ENCODE results near the gene PTH2R. TPM values are rescaled to one million over a fixed set of nuclear protein-coding genes. Genes with fewer than 3 reads are reported as not detected.

PTH2R gene
- polyA plus RNA-seq, 1 donor from 2014 or later: not detected

DNA sequence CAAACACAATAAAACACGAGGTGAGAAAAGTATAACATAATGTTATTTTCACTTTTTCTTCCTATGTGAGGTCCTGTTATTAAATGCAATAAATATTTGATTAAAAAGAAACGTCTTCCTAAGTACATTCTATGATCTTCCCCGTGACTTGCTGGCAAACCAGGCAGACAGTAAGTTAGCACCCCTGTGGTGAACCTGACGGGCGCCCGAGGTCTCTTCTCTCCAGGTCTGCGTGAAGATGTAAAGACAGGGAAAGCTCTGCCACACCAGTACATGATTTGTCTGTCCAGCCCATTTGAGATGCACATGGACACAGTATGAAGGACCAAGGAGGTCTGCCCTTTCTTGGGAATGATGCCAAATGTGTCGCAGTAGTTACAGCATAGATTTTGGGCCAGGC lies 57.6 kb downstream of the PTH2R start:
- Histone ChIP-seq H3K4me3 (ENCODE audit: low read length) (no peak overlapping the region), H3K9me2 (ENCODE audit: insufficient read depth, low read length) (no peaks in the 10 kb centered on the region), H3K36me3 (ENCODE audit: insufficient read depth, low read length) (no peaks in the 10 kb centered on the region), H3K9me3 (ENCODE audit: low read length) (no peaks in the 10 kb centered on the region), H3K4me2 (ENCODE audit: low read length) (no peak overlapping the region), H3K9ac (ENCODE audit: low read length) (no peak overlapping the region), H4K20me1 (ENCODE audit: insufficient read depth) (no peaks in the 10 kb centered on the region), H3K27me3 (ENCODE audit: insufficient read depth, low read depth, low read length) (no peaks in the 10 kb centered on the region), H3K27ac (ENCODE audit: low read length) (no peak overlapping the region), H3K79me2 (replicated peaks; ENCODE audit: insufficient read depth, low read length) (no peaks in the 10 kb centered on the region), H3F3A (ENCODE audit: insufficient read depth, low read length, poor library complexity, severe bottlenecking) (no peaks in the 10 kb centered on the region), H2AFZ (ENCODE audit: low read depth, low read length) (no peak overlapping the region)
- TF ChIP-seq, protein P1, sequence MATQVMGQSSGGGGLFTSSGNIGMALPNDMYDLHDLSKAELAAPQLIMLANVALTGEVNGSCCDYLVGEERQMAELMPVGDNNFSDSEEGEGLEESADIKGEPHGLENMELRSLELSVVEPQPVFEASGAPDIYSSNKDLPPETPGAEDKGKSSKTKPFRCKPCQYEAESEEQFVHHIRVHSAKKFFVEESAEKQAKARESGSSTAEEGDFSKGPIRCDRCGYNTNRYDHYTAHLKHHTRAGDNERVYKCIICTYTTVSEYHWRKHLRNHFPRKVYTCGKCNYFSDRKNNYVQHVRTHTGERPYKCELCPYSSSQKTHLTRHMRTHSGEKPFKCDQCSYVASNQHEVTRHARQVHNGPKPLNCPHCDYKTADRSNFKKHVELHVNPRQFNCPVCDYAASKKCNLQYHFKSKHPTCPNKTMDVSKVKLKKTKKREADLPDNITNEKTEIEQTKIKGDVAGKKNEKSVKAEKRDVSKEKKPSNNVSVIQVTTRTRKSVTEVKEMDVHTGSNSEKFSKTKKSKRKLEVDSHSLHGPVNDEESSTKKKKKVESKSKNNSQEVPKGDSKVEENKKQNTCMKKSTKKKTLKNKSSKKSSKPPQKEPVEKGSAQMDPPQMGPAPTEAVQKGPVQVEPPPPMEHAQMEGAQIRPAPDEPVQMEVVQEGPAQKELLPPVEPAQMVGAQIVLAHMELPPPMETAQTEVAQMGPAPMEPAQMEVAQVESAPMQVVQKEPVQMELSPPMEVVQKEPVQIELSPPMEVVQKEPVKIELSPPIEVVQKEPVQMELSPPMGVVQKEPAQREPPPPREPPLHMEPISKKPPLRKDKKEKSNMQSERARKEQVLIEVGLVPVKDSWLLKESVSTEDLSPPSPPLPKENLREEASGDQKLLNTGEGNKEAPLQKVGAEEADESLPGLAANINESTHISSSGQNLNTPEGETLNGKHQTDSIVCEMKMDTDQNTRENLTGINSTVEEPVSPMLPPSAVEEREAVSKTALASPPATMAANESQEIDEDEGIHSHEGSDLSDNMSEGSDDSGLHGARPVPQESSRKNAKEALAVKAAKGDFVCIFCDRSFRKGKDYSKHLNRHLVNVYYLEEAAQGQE (IDR thresholded peaks at IDR 0.05; ENCODE audit: borderline replicate concordance): no peak
- TF ChIP-seq, protein P2, sequence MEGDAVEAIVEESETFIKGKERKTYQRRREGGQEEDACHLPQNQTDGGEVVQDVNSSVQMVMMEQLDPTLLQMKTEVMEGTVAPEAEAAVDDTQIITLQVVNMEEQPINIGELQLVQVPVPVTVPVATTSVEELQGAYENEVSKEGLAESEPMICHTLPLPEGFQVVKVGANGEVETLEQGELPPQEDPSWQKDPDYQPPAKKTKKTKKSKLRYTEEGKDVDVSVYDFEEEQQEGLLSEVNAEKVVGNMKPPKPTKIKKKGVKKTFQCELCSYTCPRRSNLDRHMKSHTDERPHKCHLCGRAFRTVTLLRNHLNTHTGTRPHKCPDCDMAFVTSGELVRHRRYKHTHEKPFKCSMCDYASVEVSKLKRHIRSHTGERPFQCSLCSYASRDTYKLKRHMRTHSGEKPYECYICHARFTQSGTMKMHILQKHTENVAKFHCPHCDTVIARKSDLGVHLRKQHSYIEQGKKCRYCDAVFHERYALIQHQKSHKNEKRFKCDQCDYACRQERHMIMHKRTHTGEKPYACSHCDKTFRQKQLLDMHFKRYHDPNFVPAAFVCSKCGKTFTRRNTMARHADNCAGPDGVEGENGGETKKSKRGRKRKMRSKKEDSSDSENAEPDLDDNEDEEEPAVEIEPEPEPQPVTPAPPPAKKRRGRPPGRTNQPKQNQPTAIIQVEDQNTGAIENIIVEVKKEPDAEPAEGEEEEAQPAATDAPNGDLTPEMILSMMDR (IDR thresholded peaks at IDR 0.05; ENCODE audit: poor library complexity, severe bottlenecking): no peak
- TF ChIP-seq MXI1 (conservative IDR thresholded peaks at IDR 0.05; ENCODE audit: poor library complexity, severe bottlenecking) (no peak), EZH2 (IDR thresholded peaks at IDR 0.05; ENCODE audit: borderline replicate concordance, insufficient read depth, low read length, poor library complexity, severe bottlenecking) (no peak), SMC3 (conservative IDR thresholded peaks at IDR 0.05; ENCODE audit: poor library complexity) (no peak), POLR2AphosphoS5 (IDR thresholded peaks at IDR 0.05) (no peak), TAF1 (IDR thresholded peaks at IDR 0.05; ENCODE audit: low read depth) (no peak), EP300 (conservative IDR thresholded peaks at IDR 0.05; ENCODE audit: poor library complexity, severe bottlenecking) (no peak), RAD21 (conservative IDR thresholded peaks at IDR 0.05) (no peak)

DNA sequence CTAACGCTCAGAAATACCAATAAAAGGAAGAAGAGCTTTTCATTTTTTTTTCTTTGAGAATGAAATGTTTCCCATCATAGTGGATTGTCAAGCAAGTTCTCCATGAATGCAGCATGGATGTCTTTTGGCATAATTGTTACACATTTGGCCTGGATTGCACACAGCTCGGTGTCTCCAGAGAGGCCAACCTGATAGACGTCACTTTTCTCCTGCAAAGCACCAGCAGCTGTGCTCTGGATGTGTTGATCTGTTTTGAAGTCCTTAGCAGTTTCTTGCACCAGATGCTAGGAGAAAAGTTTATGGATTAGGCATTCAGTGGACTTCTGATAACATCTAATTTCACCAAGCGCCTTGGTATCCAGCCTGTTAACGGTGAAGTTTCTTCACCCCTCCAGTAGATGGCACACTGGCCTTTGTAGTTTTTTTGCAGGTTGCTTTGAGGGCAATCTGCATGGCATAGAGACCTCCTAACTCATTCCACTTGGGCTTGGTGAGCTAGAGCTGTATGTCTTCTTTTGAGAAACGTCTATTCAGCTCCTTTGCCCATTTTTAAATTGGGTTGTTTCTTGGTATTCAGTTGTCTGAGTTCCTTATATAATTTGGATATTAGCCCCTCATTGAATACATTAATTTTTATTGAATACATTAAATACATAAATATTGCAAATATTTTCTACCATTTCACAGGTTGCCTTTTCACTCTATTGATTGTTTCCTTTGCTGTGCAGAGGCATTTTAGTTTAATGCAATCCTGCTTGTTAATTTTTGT lies 59.7 kb downstream of the PTH2R start:
- Histone ChIP-seq H3K4me2 (ENCODE audit: low read length) (no peak overlapping the region), H2AFZ (ENCODE audit: low read depth, low read length) (no peak overlapping the region), H3K9me3 (ENCODE audit: low read length) (no peaks in the 10 kb centered on the region), H3K36me3 (ENCODE audit: insufficient read depth, low read length) (no peaks in the 10 kb centered on the region), H3F3A (ENCODE audit: insufficient read depth, low read length, poor library complexity, severe bottlenecking) (no peaks in the 10 kb centered on the region), H3K27ac (ENCODE audit: low read length) (no peak overlapping the region), H3K27me3 (ENCODE audit: insufficient read depth, low read depth, low read length) (no peaks in the 10 kb centered on the region), H3K9ac (ENCODE audit: low read length) (no peak overlapping the region), H3K79me2 (replicated peaks; ENCODE audit: insufficient read depth, low read length) (no peaks in the 10 kb centered on the region), H3K9me2 (ENCODE audit: insufficient read depth, low read length) (no peaks in the 10 kb centered on the region), H4K20me1 (ENCODE audit: insufficient read depth) (no peaks in the 10 kb centered on the region), H3K4me3 (ENCODE audit: low read length) (no peak overlapping the region)
- TF ChIP-seq POLR2AphosphoS5 (IDR thresholded peaks at IDR 0.05) (no peak), EP300 (conservative IDR thresholded peaks at IDR 0.05; ENCODE audit: poor library complexity, severe bottlenecking) (no peak), RAD21 (conservative IDR thresholded peaks at IDR 0.05) (peak; percentile 55), MXI1 (conservative IDR thresholded peaks at IDR 0.05; ENCODE audit: poor library complexity, severe bottlenecking) (no peak), TAF1 (IDR thresholded peaks at IDR 0.05; ENCODE audit: low read depth) (no peak), EZH2 (IDR thresholded peaks at IDR 0.05; ENCODE audit: borderline replicate concordance, insufficient read depth, low read length, poor library complexity, severe bottlenecking) (no peak), SMC3 (conservative IDR thresholded peaks at IDR 0.05; ENCODE audit: poor library complexity) (peak; percentile 42)
- TF ChIP-seq, protein P2 (IDR thresholded peaks at IDR 0.05; ENCODE audit: poor library complexity, severe bottlenecking): peak; percentile 52
- TF ChIP-seq, protein P1 (IDR thresholded peaks at IDR 0.05; ENCODE audit: borderline replicate concordance): no peak

Measured in neural cell (in vitro differentiated cells).